Kidney tubule cell (primary cell): ENCODE measurements around the gene SRBD1.
"Not testable (repeated sequence)": the region's sequence is repeated elsewhere in the genome, so short reads cannot be mapped to it uniquely, and the experiment has no call there.

Experiments used
- DNase-seq: peaks from one replicate; pipeline ENCODE4 v3.0.0-alpha.2; 2018; ENCODE audit warnings: low spot score

SRBD1 gene

GRCh38 chr2:45426025-45426424 lies 185.0 kb downstream of the SRBD1 start:
- not testable (repeated sequence) for DNase-seq

DNA sequence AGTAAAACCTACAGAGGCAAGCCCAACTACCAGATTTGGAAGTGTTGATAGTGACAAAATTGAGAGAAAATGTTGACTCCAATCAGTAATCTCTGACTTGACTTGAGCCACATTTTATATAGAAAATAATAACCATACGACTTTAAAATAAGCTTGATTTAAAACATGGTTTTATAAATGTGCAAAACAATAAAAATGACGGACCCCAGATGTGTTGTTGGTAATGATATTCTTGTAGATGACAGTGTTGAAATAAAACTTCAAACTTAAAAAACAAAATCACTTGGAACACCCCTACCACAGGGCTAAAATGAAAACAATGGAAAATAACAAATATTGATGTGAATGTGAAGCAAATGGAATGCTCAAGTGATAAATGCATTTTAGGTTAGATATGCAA lies 188.1 kb downstream of the SRBD1 start:
- DNase-seq: no peak

- no peak for DNase-seq
These were observed 192.5 kb downstream of the SRBD1 start for GRCh38 chr2:45418532-45418931.

- no peak for DNase-seq
These were observed 195.4 kb downstream of the SRBD1 start for GRCh38 chr2:45415534-45416123.

GRCh38 chr2:45412754-45413379 lies 198.2 kb downstream of the SRBD1 start:
- DNase-seq: no peak

DNA sequence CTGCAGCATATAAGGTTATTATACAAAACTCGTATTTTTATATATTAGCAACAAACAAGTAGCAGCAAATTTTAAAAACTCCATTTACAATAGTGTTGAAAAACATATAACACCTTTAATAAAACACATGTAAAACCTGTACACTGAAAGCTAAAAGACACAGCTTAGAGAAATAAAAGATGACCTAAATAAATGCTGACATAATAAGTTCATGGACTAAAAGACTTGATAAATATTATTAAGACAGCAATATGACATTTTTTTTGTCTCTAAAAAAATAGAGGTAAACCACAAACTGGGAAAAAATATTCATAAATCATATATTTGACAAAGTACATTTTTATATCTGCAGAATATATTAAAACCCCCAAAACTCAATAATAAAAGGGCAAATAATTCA lies 201.4 kb downstream of the SRBD1 start:
- no peak for DNase-seq

- DNase-seq: no peak
These were observed 204.4 kb downstream of the SRBD1 start for GRCh38 chr2:45406621-45407020.

DNA sequence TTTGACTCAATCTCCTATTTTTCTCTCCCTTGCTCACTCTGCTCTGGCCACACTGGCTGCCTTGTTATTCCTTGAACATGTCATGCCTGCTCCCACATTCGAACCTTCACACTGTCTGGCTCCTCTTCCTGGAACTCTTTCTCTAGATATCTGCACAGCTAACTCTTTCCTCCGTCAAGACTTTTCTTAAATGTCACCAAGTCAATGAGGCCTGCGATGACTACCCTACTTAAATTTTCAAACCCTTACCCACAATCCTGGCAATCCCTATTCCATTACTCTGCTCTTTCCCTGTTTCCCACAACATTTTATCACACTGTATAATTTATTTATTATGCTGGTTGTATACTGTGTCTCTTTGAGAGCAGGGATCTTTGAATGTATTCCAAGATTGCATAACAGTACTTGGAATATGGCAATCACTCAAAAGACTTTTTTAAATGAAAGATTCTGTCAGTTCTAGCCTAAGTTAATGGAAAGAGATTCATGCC lies 206.2 kb downstream of the SRBD1 start:
- DNase-seq: peak; percentile 86

DNA sequence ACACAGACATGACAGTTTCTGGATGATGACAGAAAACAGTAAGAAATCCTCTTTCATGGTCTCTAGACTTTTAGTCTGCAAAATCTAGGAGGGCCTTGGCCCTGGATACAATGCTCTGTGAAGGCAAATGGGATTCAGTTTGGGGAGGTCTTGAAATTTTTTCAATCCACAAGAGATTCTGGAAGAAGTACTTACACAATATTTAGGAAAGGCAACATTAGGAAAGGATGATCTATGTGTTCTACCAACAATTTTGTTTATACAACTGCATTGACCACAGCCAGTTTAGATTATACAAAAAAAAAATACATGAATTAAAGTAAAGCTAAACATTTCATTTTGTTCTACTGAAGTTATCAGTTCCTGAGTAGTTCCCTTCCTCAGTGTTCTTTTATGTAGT lies 208.0 kb downstream of the SRBD1 start:
- DNase-seq: no peak

DNA sequence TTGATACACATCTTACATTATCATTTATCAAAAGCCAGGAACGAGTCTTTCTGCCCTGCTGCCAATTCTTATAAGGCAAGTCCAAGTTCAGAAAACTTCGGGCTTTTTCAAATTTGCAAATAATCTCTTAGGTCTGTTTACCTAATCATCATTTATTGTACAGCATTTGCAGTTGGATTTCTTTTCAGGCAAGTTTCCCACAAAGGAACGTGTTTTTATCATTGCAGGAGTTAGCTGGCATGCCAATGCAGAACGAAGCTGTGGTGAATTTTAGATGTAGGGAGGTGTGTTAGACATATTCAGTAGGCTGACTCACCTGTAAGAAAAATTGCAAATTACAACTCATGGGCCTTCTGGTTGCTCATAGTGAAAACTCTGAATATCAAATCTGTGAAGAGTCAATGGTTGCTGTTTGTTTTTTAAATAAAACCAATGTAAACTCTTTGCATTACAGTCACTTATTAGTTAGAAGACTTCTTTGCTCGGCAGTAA lies 209.6 kb downstream of the SRBD1 start:
- DNase-seq: no peak

GRCh38 chr2:45399040-45399784 lies 211.9 kb downstream of the SRBD1 start:
- no peak for DNase-seq

DNA sequence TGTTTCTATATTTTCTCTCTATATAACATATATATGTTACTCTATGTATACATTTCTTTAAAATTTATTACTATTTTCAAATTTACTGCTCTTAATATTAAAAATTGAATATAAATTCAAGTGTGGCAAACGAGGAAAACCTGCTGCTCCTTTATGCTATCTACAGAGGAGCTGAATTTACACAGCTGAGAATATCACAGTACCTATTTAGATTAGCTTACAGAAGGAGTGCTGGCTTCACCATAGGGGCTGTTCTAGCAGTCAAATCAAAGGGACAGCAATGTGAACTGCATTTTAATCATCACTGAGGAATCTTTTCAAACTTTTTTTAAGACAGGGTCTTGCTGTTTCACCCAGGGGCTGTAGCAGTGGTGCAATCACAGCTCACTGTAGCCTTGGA lies 213.8 kb downstream of the SRBD1 start:
- no peak for DNase-seq

GRCh38 chr2:45396671-45397070 lies 214.4 kb downstream of the SRBD1 start:
- DNase-seq: no peak

DNA sequence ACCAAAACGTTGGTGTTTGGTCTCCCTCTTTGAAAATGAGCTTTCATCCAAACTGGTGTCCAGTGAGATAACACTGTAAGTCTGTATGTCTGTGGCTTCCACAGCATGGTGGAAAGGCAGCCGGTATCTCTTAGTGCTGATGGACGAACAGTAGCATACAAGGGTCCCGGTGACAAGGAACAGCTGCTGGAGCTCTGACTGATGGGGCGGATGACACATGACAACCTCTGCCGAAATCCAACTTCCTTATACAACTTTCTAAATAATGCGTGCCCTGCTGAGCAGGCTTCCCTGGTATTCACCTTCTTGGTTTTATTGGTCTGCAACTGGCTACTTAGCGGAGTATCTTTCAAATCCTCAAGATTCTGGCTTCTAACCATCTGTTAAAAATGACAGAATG lies 216.2 kb downstream of the SRBD1 start:
- DNase-seq: no peak

DNA sequence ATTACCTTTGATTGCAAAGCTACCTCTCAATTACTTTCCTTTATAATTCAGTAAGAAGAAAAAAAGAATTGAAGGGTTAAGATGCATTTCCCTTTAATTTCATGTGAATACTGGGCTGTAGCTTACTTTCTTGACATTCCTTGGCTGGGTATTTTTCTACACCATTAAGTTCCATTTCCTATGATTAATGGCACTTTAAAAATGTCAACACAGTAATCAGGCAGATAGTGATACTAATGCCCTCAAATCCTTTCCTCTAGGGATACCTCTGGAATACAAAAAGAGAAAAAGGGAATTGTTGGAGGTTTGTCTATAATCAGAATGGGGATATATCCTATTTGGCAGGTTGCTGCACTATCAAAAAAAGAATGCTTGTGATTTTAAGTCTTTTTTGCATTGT lies 216.9 kb downstream of the SRBD1 start:
- no peak for DNase-seq

- no peak for DNase-seq
These were observed 219.2 kb downstream of the SRBD1 start for GRCh38 chr2:45391866-45392265.

DNA sequence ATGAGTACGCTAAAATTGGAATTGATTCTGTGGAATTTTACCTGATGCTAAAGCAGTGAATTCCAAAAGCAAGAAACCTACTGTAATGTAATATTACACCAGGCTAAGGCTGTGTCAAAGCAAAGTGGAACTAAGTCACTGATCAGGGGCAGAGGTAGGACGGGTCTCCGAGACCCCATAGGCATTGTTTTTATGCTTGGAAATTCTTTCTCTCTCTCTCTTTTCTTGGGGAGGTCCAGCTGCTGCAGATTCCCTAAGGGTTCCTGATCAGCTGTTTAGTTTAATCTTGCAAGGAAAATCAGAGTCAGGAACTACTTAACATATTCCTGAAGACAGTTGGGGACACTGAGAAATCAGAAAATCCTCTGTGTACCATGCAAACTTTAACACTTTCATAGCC lies 220.2 kb downstream of the SRBD1 start:
- no peak for DNase-seq

GRCh38 chr2:45390441-45390840 lies 220.6 kb downstream of the SRBD1 start:
- DNase-seq: no peak

DNA sequence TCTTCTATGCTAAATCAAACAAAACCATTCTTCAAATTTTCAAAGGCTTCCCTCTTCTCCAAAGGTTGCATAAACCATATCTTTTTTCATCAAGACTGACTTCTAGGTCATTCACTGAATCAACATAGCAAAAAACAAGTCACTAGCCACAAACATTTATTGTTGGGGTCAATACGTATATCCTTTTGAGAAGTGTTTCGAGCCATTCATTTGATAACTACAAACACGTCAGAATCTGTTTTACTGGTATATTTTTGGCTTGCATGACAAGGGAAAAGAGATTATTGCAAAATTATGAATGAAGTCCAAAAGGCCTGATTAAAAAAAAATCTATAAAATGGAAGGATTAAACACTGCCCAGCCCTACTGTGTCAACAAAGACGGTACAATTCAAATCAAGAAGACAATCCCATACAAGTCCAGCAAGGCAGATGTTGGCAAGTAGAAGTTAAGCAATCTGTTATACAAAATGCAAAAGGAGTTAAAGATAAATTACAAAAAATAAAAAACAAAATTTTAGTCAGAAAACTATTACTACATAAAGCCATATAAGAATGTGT lies 222.4 kb downstream of the SRBD1 start:
- DNase-seq: no peak

DNA sequence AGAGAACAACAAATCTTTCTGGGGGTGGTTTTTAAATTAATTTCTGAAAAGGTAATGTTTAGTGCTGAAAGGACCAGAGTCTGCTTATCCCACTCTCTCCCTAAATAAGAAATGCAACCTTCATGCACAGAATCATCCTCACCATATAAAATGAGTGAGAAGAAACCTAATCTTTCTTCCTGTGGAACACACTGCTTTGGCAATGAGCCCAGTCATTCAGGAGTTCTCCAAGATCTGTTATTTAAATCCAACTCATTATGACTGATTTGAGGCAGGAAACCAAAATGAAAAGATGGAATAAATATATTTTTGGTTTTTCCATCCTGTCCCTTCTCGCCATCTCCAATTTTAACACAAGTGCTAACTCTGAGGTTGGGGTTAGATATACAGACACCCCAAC lies 228.3 kb downstream of the SRBD1 start:
- DNase-seq: no peak

- DNase-seq: peak; percentile 99
These were observed 230.8 kb downstream of the SRBD1 start for GRCh38 chr2:45380131-45380836.

- DNase-seq: no peak
These were observed 231.5 kb downstream of the SRBD1 start for GRCh38 chr2:45379399-45380087.
